ENCODE measurements around the gene MTRR.

MTRR gene

DNA sequence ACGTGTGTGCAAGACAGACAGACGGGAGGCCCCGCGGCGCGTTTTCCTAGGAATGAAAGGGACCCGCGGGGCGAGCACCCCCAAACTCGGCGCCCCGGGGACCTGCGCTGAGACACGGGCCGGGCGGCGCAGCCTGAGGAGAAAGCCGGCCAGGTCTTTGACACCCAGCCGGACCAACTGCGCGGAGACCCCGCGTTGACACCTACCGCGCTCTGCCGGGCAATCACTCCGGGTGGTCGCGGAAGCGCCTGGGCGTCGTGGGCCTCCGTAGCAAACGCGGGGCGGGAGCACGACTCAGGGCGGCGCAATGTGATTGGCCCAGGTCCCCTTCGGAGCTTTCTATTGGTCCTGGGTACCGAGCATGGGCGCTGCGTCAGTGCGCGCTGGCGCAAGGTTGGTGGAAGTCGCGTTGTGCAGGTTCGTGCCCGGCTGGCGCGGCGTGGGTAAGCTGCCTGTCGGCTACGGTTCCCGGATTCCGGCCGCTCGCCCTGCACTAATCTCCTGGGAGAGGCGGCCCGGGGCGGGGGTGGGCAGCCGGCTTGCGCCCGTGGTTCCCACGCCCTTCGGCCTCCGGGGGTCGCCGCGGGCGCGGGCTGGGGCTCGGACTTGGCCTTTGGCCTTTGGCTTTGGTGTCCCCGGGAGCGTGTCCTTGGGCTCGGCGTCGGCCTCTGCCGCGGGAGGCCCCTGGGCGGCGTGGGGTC, at the start of gene MTRR, which contains the start of gene FASTKD3:
Gene MTRR, plus strand, starts transcription at position 376 of the 701 bp plus-strand sequence. CDS start 1,647 bp downstream, outside the sequence.
Gene FASTKD3, minus strand, starts transcription at position 259 of the 701 bp plus-strand sequence. CDS start 948 bp downstream, outside the sequence.
- peak; percentile 80 for DNase-seq (ENCODE audit: low read depth in 2 of 2)

DNA sequence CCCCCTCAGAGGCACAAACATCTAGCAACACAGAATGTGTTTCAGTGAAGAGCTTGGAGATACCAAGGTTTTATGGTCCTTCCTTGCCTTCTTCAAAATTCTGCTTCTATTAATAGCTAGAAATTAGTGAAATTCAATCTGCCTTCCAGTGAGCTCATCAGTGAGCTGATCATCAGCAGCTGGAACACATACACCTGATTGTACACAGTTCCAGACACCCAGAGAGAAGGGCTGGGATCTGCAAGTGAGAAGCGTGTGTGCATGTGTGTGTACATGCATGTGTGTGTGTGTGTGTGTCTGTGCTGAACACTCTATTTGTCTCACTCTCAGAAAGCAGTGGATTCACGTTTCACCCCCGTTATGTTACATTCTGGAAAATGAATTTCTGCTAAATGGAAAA, 46.5 kb upstream of the MTRR start:
- no peak for DNase-seq (ENCODE audit: low read depth in 2 of 2)

DNA sequence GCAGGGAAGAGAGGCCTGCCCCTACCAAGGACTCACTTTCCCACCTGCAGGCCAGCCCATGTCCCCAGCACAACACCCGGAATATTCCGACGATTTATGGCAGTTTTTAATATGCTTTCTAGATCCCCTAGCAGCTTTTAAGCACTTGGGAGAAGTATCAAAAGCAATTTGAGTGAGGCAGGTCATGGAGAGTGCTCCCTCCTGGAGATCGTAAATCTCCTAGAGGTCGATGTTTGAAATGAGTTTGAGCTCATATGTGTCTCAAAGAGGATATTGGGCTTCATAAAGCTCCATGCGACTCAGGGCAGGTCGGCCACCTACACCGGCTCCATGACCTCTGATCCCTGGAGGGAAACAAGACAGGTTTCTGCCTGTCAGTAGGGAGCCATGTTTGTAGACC, 45.4 kb upstream of the MTRR start:
- DNase-seq (ENCODE audit: low read depth in 2 of 2), result no peak

DNA sequence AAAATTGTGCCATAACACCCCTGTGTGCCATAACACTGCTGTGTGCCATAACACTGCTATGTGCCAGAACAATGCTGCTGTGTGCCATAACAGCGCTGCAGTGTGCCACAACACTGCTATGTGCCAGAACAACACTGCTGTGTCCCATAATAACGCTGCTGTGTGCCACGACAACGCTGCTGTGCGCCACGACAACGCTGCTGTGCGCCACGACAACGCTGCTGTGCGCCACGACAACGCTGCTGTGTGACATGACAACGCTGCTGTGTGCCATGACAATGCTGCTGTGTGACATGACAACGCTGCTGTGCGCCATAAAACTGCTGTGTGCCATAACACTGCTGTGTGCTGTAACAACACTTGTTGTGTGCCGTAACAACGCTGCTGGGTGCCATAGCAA, 44.0 kb upstream of the MTRR start:
- DNase-seq (ENCODE audit: low read depth in 2 of 2), result no peak

DNA sequence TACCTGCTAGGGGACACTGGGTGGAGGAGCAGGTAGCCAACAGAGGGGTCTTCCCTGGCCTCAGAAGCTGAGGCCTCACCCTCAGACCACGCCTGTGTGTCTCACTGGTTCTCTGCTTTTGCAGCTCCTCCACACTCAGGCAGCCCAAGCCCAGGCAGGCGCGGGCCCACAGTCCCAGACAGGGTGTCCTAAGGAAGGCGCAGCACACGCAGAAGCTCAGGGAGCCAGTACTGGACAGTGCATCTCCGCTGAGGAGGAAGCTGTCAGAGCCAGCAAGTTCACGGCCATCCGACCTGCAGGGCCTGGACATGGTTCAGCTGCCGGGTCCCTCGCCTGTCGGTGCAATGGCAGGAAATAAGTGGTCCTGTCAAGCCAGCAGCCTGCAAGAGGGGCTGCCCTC, 43.3 kb upstream of the MTRR start:
- DNase-seq (ENCODE audit: low read depth in 2 of 2), result no peak

DNA sequence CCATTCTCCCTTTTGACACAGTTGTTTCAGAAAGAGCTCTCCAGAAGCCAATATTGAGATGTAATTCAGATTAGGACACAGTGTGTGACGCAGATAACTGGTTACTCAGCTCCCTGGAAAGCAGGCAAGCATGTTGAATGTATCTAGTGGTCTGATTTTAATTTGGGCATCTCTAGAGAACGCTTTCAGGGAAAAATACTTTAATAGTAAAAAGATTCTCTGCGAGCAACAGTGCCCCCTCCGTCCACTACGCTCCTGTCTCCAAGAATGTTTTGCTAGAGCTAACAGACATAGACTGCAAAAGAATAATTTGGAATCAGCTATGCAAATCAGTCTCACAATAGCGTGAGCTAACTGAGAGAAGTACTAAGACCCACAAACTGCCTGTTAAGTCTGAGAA, 41.3 kb upstream of the MTRR start:
- DNase-seq (ENCODE audit: low read depth in 2 of 2), result no peak

DNA sequence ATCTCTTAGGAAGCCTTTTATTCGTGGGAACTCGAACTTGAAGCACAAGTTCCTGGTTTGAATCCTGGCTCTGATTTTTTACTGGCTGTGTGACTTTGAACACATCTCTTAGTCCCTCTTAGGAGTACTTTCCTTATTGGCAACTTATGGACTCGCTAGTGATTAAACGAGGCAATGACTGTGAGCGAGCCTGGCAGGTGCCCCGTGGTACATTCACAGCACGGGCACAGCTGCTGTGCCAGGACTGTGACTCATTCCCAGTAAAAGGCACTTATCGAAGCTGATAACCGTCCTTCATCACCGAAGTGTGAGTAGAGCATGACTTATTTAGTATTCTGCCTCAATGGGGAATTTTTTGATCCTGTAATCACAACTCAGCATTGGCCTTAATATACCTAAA, 40.7 kb upstream of the MTRR start:
- no peak for DNase-seq (ENCODE audit: low read depth in 2 of 2)

DNA sequence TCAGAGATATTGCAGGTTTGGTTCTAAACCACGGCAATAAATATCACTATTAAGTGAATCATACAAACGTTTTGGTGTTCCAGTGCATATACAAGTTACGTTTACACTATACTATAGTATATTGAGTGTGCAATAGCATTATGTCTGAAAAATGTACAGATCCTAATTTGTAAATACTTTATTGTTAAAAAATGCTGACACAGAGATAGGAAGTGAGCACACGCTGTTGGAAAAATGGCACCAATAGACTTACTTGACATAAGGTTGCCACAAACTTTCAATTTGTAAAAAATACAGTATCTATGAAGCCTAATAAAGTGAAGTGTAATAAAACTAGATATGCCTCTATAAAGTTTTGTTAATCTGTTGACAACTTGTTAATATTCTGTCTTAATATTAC, 34.0 kb upstream of the MTRR start:
- no peak for DNase-seq (ENCODE audit: low read depth in 2 of 2)

DNA sequence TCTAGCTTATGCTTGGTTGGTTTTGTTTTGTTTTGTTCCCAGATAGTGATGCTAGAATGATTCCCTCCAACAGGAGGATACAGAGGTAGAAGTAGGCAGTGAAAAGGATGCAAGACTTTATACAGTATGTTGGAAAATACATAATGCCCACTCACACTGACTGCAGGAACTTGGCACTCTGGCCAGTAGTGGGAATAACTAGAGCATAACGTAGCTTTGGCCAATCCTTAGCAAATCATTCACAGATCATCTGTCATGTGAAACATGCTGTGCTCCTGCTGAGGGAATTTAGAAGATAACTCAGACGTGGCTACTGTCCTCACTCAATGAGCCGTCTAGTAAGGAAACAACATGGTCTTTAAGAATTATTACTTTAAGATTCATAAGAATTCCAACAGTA, 31.5 kb upstream of the MTRR start:
- DNase-seq (ENCODE audit: low read depth in 2 of 2), result no peak

DNA sequence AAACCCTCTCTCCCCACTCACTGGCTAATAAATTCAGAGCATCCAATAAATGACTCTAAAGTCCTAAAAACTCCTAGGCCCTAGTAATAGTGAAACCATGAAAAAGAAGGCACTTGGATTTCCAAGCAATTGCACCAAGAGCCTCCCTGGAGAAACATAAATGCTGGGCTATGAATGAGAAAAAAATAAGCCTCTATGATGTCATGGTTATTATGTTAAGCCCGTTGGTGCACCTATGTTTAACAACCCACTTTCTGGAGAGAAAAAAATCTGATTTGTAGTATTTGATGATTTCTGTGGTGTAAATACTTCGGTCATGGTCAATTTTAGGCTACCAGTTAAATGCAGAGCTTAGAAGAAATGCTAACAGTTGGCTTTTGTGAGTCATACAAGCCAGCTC, 26.4 kb upstream of the MTRR start:
- DNase-seq (ENCODE audit: low read depth in 2 of 2), result no peak

DNA sequence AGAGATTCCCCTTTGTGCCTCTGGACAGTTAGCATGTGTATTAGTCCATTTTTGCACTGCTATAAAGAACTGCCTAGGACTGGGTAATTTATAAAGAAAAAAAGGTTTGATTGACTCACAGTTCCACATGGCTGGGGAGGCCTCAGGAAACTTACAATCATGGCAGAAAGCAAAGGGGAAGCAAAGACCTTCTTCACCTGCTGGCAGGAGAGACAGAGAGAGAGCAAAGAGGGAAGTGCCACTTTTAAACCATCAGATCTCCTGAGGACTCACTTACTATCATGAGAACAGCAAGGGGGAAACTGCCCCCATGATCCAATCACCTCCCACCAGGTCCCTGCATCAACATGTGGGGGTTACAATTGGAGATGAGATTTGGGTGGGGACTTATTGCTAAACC, 24.0 kb upstream of the MTRR start:
- DNase-seq (ENCODE audit: low read depth in 2 of 2), result no peak

DNA sequence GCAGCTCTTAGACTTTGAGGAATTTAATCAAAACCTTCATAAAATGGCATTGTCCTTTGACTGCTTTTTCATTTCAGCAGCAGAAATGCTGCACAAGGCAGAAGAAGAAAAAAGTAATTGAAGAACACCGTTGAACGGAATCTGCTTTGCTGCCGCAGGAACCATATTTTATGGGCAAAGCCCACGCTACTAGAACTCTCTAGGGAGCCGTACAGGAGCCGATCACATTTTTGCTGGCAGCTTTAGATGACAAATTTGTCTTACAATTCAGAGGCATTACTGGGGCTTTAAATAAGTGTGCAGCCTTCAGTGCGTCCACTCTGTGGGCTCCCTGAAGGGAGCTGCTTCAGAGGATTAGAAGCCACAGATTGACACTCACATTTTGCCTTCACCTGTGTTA, 23.4 kb upstream of the MTRR start:
- DNase-seq (ENCODE audit: low read depth in 2 of 2), result no peak

DNA sequence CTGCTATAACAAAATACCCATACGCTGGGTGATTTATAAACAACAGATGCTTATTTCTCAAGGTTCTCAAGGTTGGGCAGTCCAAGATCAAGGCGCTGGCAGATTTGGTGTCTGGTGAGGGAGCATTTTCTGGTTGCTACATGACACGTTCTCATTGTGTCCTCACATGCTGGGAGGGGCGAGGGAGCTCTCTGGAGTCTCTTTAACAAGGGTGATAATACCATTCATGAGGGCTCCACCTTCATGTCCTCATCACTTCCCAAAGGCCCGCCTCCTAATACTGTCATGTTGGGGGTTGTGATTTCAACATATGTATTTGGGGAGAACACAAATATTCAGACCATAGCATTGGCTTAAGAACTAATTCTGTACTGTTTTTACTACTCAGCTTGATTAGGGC, 22.6 kb upstream of the MTRR start:
- no peak for DNase-seq (ENCODE audit: low read depth in 2 of 2)

DNA sequence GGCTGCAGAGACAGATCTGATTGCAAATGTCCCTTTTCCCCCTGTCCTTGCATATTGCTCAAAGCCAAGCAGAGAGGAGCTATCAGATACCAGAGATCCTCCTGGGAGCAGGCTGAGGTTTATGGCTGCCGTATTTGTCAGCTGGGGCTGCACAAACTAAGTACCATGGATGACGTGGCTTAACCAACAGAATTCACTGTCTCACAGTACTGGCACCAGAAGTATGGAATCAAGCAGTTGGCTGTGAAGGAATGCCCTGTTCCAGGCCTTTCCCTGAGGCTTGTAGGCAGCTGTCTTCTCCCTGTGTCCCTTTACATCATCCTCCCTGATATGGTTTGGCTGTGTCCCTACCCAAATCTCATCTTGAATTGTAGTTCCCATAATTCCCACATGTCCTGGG, 20.7 kb upstream of the MTRR start:
- DNase-seq (ENCODE audit: low read depth in 2 of 2), result no peak

DNA sequence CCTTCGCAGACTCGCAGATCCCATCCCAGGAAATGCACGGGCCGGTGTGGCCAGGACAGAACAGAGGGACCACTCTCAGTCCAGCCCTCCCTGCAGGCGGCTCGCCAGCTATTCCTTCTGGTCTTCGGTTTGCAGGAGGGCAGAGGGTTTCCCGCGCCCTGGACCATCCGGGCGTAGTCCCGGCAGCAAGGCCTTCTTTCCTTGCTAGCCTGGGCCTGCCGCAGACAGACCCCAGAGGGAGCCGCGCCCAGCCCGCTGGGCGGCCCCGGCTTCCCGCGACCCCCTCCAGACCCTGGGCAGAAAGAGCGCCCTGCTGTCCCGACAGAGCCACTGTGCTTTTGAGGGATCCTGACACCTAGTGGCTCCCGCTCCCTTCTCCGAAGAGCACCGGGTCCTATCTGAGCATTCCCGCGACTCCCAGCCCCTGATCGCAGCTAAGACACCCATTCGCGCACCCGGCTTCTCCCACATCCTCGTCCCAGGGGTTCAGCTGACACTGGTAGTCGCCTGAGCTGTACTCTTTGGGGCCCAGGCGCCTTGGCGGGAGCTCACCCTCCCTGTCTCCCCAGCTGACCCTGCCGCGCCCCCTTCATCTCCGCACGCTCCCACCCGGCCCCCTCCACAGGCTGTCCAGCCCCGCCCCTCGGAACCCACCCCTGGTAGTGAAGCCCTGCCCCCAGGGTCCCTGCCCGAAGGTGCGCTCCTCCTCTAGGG, 19.1 kb upstream of the MTRR start:
- DNase-seq (ENCODE audit: low read depth in 2 of 2), result no peak

DNA sequence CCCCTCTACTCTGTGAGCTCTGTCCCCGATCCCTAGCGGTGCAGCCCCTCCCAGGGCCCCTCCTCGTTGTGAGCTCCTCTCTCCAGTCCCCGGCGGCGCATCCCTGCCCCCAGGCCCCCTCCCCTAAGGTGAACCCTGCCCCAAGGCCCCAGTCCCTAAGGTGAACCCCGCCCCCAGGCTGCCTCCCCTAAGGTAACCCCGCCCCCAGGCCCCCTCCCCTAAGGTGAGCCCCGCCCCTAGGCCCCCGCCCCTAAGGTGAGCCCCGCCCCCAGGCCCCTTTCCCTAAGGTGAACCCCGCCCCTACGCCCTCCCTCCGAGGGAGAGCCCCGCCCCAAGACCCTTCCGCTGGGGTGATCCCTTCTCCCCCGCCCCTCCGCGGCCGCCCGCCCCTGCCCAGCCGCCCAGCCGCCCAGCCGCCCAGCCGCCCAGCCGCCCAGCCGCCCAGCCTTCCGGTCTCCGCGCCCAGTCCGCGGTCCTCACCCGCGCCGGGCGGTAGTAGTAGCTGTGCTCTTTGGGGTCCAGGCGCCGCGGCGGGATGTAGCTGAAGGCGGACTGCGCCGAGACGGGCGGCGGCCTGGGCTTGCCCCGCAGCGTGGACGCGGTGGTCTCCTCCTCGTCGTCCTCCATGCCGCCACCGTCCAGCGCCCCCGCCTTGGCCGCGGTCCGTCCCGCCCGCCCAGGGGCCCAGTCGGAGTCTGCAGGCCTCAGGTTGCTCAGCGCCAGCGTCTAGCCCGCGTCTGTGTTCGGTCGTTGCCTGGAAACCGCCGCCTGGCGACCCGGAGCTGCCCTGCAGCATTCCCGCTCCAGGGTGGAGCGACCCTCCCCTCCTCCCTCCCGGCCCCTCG, 18.3 kb upstream of the MTRR start, which contains the start of gene CFAP90:
Gene CFAP90, minus strand, starts transcription at position 739 of the 845 bp plus-strand sequence. Its CDS starts 112 bp downstream, at position 627.
- DNase-seq (ENCODE audit: low read depth in 2 of 2), result peak in 1 of 2 donors; percentile 27

DNA sequence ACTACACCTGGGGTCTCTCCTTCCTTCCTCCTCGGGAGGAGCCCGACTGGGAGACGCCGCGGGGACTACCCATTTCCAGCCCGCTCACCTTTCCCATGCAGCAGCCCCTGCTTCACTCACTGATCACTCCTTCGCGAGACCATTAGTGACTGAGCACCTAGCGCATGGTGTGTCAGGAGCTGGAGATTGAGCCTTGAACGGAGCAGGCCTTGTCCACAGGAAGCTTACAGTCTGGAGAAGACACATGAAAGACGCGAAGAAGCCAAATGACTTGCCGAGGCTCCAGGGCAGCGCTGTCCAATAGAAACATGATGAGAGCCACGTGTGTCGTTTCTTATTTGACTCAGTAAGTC, 17.7 kb upstream of the MTRR start:
- no peak for DNase-seq (ENCODE audit: low read depth in 2 of 2)

DNA sequence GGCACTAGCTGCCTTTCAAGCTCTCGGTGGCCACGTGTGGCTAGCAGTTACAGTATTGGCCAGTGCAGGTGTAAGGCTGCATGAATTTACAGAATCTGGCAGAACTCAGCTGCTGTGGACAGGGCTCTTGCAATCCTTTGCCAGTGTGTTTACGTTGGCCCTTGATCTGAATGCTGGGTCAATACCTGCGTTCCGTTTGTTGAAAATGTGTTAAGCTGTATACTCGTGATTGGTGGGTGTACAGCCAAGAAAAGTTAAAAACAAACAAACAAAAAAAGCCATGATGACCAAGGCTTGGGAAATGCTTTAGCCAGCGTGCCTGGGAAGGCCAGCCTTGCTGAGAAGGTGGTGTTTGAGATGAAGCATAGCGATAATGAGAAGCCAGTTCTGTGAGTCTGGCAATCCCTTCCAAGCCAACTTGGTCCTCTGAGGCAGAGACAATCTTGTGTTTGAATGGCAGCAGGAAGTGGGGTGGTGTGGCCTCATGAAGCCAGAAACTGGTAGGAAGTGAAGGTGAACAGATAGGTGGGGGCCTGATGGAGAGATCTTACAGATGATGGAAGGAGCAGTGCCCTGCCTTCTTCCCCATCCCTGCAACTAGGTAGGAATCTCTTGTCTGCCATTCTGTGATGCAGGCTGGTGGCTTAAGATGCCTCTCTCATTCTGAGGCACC, 17.2 kb upstream of the MTRR start:
- DNase-seq (ENCODE audit: low read depth in 2 of 2), result no peak

DNA sequence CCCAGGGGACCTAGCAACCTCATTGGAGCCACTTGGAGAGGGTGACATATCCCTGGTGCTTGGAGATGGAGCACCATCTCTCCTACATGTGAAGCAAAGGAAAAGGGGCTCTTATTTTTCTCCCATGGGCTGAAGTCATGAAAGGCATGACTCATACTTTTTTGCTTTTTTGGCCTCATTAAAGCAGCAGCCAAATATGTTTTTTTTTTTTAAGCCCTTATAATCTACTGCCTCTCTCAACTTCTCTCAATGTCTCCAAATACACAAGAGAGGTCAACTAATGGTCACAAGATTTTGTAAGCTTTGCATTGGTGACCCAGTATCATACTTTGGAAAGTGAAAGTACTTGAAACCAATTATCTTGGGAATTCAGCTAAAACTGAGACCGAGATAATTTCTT, 16.4 kb upstream of the MTRR start:
- no peak for DNase-seq (ENCODE audit: low read depth in 2 of 2)

DNA sequence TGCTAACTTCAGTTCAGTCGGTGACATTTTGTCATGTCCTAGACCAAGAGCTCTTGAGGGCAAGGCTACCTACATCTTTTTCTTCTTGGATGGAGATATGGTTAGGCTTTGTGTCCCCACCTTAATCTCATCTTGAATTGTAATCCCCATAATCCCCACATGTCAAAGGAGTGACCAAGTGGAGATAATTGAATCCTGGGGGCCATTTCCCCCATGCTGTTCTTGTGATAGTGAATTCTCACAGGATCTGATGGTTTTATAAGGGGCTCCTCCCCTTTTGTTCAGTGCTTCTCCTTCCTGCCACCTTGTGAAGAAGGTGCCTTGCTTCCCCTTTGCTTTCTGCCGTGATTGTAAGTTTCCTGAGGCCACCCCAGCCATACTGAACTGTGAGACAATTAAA, 16.0 kb upstream of the MTRR start:
- DNase-seq (ENCODE audit: low read depth in 2 of 2), result no peak

DNA sequence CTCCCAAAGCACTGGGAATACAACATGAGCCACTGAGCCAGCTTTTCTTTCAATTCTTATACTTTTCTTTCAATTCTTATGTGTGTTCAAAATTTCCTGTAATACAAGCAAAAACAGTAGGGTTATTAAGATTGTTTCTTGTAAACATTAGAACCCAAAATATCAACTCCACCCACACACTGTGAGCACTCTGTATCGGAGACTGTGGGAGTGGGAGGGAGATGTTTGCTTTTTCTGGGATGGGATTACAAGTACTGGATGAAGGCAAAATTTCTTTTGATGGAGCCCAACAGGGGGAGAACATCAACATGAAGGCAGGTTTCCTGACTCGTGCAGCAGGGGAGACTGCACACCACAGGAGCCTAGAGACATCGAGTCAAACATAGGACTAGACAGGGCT, 13.3 kb upstream of the MTRR start:
- DNase-seq (ENCODE audit: low read depth in 2 of 2), result no peak

DNA sequence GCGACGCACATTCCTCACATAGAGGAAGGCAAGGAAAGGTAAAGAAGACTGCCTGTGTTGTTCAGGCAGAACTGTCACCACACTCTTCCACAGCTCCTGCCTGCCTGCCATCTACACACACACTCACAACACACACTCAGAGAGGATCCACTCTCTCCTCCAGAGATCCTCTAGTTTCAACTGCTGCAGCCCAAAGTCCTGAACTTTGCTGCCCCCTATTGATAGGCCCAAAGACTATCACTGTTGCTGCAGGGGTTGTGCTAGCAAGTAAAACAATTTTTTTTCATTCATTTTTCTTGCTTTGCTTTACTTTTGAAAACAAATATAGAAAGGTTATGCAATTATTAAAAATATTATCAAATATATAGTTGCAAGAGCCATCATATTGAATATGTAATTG, 12.1 kb upstream of the MTRR start:
- no peak for DNase-seq (ENCODE audit: low read depth in 2 of 2)
